ENCODE results near the gene PDSS2. TPM values are rescaled to one million over a fixed set of nuclear protein-coding genes. Genes with fewer than 3 reads are reported as not detected.
A peak's percentile ranks its signal among the peaks of the same experiment; 100 is the strongest.

Gene PDSS2
- total RNA-seq, 1 donor from 2014 or later: 16.2 TPM

- H3K27me3 ChIP-seq: no peaks in the 10 kb centered on the region
- H3K27ac ChIP-seq: peak overlapping the region; percentile 67
- peak overlapping the region; percentile 2 for H3K4me3 ChIP-seq
- intact Hi-C loops (cut with DNase I): no loop called here
- peak; percentile 57 for ATAC-seq
- H3K9me3 ChIP-seq: no peaks in the 10 kb centered on the region
- TF ChIP-seq CTCF (IDR thresholded peaks at IDR 0.05): no peak
- peaks cover 37% of the 10 kb centered on the region for H3K4me1 ChIP-seq
- no peak for DNase-seq
- H3K36me3 ChIP-seq: no peaks in the 10 kb centered on the region
These were observed 35.9 kb upstream of the PDSS2 start for GRCh38 chr6:107495196-107495643.

DNA sequence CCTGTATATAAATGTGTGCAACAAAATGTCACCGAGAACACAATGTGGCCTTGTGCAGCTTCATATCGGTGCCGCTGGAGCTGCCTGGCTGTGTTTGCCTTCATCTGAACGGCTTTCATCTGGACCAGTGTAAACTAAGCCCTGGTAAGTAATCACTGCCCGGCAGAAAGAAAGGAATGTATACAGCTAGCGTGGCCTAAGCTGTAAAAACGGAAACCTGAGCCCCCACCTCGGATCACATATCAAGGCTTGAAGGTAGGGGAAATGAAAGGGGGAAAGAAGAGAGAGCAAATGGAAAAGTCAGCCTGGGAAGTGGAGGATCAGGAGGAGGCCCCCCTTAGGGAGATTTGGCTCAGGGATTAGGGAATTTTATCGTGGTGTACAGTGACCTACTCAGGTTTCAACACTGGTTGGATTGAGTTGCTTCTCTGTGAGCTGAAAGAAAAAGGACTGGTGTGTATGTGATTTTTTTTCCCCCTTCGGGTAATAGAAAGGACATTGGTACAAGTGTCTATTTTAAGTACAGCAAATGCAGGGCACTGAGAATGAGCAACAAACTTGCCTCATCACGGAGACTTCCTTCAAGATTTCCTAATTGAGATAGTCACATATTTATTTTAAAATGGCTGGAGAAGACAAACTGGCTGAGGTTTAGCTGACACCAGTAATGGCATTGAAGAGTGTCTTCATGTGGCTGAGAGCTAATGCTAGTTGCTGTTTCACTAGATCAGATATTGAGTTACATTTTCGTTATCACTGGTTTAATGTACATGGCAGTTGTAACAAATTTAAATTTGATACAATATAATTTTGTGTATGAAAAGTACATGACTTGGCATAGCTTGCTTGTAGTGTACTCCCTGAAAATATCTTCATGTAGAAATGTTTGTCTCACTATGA, 34.0 kb upstream of the PDSS2 start:
- H3K4me1 ChIP-seq: peaks cover 44% of the 10 kb centered on the region

GRCh38 chr6:107491760-107492660, 32.6 kb upstream of the PDSS2 start:
- H3K9me3 ChIP-seq: no peaks in the 10 kb centered on the region
- peaks cover 11% of the 10 kb centered on the region for H3K27me3 ChIP-seq
- DNase-seq: no peak
- intact Hi-C loops (cut with DNase I): no loop called here
- H3K36me3 ChIP-seq: no peaks in the 10 kb centered on the region
- peaks cover 47% of the 10 kb centered on the region for H3K4me1 ChIP-seq
- peak overlapping the region; percentile 78 for H3K4me3 ChIP-seq
- no peak overlapping the region for H3K27ac ChIP-seq
- no peak for ATAC-seq
- no peak for TF ChIP-seq CTCF (IDR thresholded peaks at IDR 0.05)

More for the DNA sequence above, 34.0 kb upstream of the PDSS2 start:
- Histone ChIP-seq H3K4me3 (no peak overlapping the region), H3K27me3 (peaks cover 5% of the 10 kb centered on the region), H3K27ac (no peak overlapping the region), H3K9me3 (no peaks in the 10 kb centered on the region), H3K36me3 (no peaks in the 10 kb centered on the region)
- ATAC-seq (no peak), DNase-seq (no peak)
- TF ChIP-seq CTCF (IDR thresholded peaks at IDR 0.05): no peak
- intact Hi-C loops (cut with DNase I): no loop called here

GRCh38 chr6:107491138-107491609, 31.8 kb upstream of the PDSS2 start:
- Histone ChIP-seq H3K4me1 (peaks cover 39% of the 10 kb centered on the region), H3K27me3 (peaks cover 11% of the 10 kb centered on the region), H3K9me3 (no peaks in the 10 kb centered on the region), H3K36me3 (no peaks in the 10 kb centered on the region), H3K27ac (no peak overlapping the region), H3K4me3 (peak overlapping the region; percentile 78)
- peak; percentile 78 for DNase-seq
- intact Hi-C loops (cut with DNase I): no loop called here
- no peak for TF ChIP-seq CTCF (IDR thresholded peaks at IDR 0.05)
- peak; percentile 53 for ATAC-seq

- peaks cover 11% of the 10 kb centered on the region for H3K27me3 ChIP-seq
- no peaks in the 10 kb centered on the region for H3K9me3 ChIP-seq
- no peak for DNase-seq
- TF ChIP-seq CTCF (IDR thresholded peaks at IDR 0.05): no peak
- H3K4me1 ChIP-seq: peaks cover 33% of the 10 kb centered on the region
- H3K36me3 ChIP-seq: no peaks in the 10 kb centered on the region
- no peak for ATAC-seq
- intact Hi-C loops (cut with DNase I): no loop called here
- H3K4me3 ChIP-seq: peak overlapping the region; percentile 78
- peak overlapping the region; percentile 36 for H3K27ac ChIP-seq
These were observed 31.3 kb upstream of the PDSS2 start for GRCh38 chr6:107490566-107491137.
